Activated CD8-positive, alpha-beta memory T cell treated with anti-CD3 and anti-CD28 coated beads for 48 hours (primary cell): ENCODE measurements around the gene SDE2.
A peak's percentile ranks its signal among the peaks of the same experiment; 100 is the strongest.
"Not testable (repeated sequence)": the region's sequence is repeated elsewhere in the genome, so short reads cannot be mapped to it uniquely, and the experiment has no call there.

Experiments
- DNase-seq, 3 experiments: peaks; one replicate each; pipeline ENCODE4 v3.0.0-alpha.2; 2020; ENCODE audit warnings: low read depth in 2 of 3, low spot score in 2 of 3

The SDE2 gene

GRCh38 chr1:226007126-226007892, 8.2 kb upstream of the SDE2 start:
- DNase-seq: not testable (repeated sequence)

GRCh38 chr1:226006686-226007085, 7.5 kb upstream of the SDE2 start:
- no peak for DNase-seq

GRCh38 chr1:226004396-226004795, 5.3 kb upstream of the SDE2 start:
- no peak for DNase-seq

- no peak for DNase-seq
Observed at GRCh38 chr1:226003502-226004170, 4.5 kb upstream of the SDE2 start.

- DNase-seq: no peak
Observed at GRCh38 chr1:226002667-226003501, 3.7 kb upstream of the SDE2 start.

- peak in 1 of 3 experiments; percentile 24 for DNase-seq
Observed at GRCh38 chr1:226001963-226002666, 3.0 kb upstream of the SDE2 start.

- DNase-seq: no peak
Observed at GRCh38 chr1:226001088-226001487, 1.9 kb upstream of the SDE2 start.

GRCh38 chr1:226000493-226001081, 1.4 kb upstream of the SDE2 start:
- not testable (repeated sequence) for DNase-seq

- no peak for DNase-seq
Observed at GRCh38 chr1:225999912-226000337, 782 bp upstream of the SDE2 start.

- DNase-seq: no peak
Observed at GRCh38 chr1:225998560-225999226, 450 bp downstream of the SDE2 start.

GRCh38 chr1:225996946-225997545, 2.1 kb downstream of the SDE2 start:
- DNase-seq: no peak

- no peak for DNase-seq
Observed at GRCh38 chr1:225995919-225996864, 3.0 kb downstream of the SDE2 start.

- no peak for DNase-seq
Observed at GRCh38 chr1:225990705-225991464, 8.3 kb downstream of the SDE2 start.

- DNase-seq: no peak
Observed at GRCh38 chr1:225987491-225988316, 11.4 kb downstream of the SDE2 start.

GRCh38 chr1:225981714-225982113, 17.4 kb downstream of the SDE2 start:
- DNase-seq: no peak

GRCh38 chr1:225980005-225980836, 18.9 kb downstream of the SDE2 start:
- DNase-seq: no peak
